ENCODE data around the gene TRABD. TPM values are rescaled to one million over a fixed set of nuclear protein-coding genes. Genes with fewer than 3 reads are reported as not detected.

The TRABD gene
- total RNA-seq, 4 donors from 2014 or later, result 21.4 to 30.3 (median 24.5) TPM

DNA sequence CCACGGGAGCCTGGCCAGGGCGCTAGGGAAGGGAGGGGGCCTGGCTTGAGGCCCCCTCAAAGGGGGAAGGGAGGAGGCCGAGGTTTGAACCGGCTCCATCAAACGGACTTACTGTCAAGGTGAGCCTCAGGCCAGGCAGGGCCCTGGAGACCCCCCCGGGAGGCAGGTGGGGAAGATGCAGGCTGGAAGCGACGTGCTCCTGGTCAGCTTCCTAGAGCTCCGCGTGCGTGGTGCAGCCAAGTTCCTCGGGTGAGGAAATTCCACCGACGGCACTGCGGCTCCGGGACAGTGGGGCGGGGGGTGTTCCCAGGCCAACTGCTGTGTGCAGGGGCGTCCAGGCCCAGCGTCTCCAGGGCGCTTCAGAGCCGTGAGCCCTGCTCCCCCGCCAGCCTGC, 7.2 kb upstream of the TRABD start:
- H3K9me3 ChIP-seq, result no peaks in the 10 kb centered on the region
- H3K27ac ChIP-seq, result no peak overlapping the region
- in situ Hi-C loops (cut with MboI; ENCODE audit: low sequenced_read_pairs in 4 of 4), result no loop called here
- H3K27me3 ChIP-seq, result peaks cover 11 to 33% (median 27%) of the 10 kb centered on the region in 3 donors
- intact Hi-C loops (cut with DNase I; ENCODE audit: low total_unique reads), result no loop called here
- H3K36me3 ChIP-seq, result no peaks in the 10 kb centered on the region
- TF ChIP-seq, protein P1, sequence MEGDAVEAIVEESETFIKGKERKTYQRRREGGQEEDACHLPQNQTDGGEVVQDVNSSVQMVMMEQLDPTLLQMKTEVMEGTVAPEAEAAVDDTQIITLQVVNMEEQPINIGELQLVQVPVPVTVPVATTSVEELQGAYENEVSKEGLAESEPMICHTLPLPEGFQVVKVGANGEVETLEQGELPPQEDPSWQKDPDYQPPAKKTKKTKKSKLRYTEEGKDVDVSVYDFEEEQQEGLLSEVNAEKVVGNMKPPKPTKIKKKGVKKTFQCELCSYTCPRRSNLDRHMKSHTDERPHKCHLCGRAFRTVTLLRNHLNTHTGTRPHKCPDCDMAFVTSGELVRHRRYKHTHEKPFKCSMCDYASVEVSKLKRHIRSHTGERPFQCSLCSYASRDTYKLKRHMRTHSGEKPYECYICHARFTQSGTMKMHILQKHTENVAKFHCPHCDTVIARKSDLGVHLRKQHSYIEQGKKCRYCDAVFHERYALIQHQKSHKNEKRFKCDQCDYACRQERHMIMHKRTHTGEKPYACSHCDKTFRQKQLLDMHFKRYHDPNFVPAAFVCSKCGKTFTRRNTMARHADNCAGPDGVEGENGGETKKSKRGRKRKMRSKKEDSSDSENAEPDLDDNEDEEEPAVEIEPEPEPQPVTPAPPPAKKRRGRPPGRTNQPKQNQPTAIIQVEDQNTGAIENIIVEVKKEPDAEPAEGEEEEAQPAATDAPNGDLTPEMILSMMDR (IDR thresholded peaks at IDR 0.05 in 4 of 5, conservative IDR thresholded peaks at IDR 0.05 in 1 of 5), result no peak
- no peak for TF ChIP-seq POLR2A (IDR thresholded peaks at IDR 0.05)
- DNase-seq (no peak), ATAC-seq (no peak)
- no peak overlapping the region for H3K4me3 ChIP-seq
- H3K4me1 ChIP-seq, result no peaks in the 10 kb centered on the region

DNA sequence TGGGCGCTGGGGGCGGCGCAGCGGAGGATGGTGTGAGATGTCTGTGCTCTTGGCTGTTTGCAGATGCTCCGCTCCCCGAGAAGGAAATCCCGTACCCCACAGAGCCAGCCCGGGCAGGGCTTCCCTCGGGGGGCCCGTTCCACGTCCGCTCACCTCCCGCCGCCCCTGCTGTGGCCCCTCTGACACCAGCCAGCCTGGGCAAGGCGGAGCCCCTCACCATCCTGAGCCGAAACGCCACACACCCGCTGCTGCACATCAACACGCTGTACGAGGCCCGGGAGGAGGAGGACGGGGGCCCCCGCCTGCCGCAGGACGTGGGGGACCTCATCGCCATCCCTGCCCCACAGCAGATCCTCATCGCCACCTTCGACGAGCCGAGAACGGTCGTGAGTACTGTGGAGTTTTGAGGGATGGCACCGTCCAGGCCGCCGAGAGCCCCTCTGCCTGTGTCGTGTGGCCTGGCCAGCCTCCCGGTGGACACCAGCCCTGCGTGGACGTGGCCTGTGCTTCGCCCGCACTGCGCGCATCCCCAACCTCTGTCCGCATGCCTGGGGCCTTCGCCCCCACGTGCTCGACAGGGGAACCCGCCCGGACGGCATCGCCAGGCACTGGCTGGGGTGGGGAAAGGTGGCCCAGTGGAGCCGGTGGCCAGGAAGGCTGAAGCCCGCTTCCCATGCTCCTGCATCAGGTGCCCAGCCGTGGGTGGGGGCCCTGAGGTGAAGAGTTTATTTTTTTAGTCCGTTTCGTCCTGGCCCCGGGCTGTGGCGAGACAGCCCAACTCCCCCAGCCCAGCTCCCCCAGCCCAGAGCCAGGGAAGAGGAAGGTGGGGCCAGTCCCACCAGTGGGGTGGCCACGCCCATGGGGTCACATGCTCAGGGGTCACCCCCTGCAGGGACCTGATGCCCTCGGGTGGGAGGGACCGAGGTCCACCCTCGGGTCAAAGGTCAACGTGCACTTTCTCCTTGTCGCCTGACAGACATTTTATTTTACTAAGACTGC, 6.5 kb upstream of the TRABD start:
- in situ Hi-C loops (cut with MboI; ENCODE audit: low sequenced_read_pairs in 4 of 4), result no loop called here
- H3K4me3 ChIP-seq, result no peak overlapping the region
- intact Hi-C loops (cut with DNase I; ENCODE audit: low total_unique reads), result no loop called here
- H3K27me3 ChIP-seq, result peaks cover 11 to 33% (median 27%) of the 10 kb centered on the region in 3 donors
- H3K36me3 ChIP-seq, result no peaks in the 10 kb centered on the region
- TF ChIP-seq, protein P1 (IDR thresholded peaks at IDR 0.05 in 4 of 5, conservative IDR thresholded peaks at IDR 0.05 in 1 of 5), result no peak
- no peak for TF ChIP-seq POLR2A (IDR thresholded peaks at IDR 0.05)
- no peaks in the 10 kb centered on the region for H3K9me3 ChIP-seq
- no peak for DNase-seq
- no peak for ATAC-seq
- peaks cover 0 to under 1% of the 10 kb centered on the region in 2 donors for H3K4me1 ChIP-seq
- no peak overlapping the region for H3K27ac ChIP-seq

DNA sequence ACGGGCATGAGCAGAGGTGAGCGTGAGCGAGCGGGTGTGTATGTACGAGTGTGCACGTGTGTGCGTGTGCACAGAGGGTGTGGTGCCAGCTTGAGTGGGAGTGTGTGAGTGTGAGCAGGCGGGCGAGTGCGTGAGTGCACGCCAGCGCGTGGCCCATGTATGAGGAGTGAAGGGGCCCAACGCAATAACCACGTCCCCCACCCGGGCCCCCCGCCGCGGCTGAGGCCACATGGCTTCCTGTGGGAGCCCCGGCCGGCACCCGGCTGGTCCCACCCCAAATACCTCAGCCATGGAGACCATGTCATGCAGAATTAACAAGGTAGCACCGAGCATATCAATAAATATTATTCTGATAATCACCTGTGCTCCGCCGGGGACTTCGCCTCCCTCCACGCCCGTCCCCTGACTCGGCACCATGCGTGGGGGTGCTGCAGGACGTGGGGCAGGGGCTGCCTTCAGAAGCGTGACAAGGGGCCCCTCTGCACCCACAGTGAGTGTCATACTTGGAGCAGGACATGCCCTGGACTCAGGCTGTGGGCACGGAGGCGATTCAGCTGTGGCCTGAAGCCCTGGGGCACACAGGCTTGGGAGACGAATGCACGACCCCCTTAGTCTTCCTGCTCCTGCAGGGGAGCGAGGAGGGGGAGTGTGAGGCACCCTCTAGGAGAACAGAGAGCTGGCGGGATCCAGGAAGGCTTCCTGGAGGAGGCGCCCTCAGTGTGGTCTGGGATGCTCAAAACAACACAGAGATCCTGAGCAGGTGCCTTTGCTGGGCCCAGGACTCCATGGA, 5.6 kb upstream of the TRABD start:
- intact Hi-C loops (cut with DNase I; ENCODE audit: low total_unique reads), result loop anchor here (10.0 kb wide), 1 partner anchor 395 kb away; no protein-coding TSS in a partner anchor
- in situ Hi-C loops (cut with MboI; ENCODE audit: low sequenced_read_pairs in 4 of 4), result no loop called here
- Histone ChIP-seq H3K27me3 (peaks cover 11 to 33% (median 27%) of the 10 kb centered on the region in 3 donors), H3K4me1 (peaks cover under 1 to 2% of the 10 kb centered on the region in 2 donors), H3K27ac (no peak overlapping the region), H3K36me3 (no peaks in the 10 kb centered on the region), H3K9me3 (no peaks in the 10 kb centered on the region), H3K4me3 (no peak overlapping the region)
- no peak for ATAC-seq
- DNase-seq, result no peak
- no peak for TF ChIP-seq POLR2A (IDR thresholded peaks at IDR 0.05)
- TF ChIP-seq, protein P1 (IDR thresholded peaks at IDR 0.05 in 4 of 5, conservative IDR thresholded peaks at IDR 0.05 in 1 of 5), result no peak

DNA sequence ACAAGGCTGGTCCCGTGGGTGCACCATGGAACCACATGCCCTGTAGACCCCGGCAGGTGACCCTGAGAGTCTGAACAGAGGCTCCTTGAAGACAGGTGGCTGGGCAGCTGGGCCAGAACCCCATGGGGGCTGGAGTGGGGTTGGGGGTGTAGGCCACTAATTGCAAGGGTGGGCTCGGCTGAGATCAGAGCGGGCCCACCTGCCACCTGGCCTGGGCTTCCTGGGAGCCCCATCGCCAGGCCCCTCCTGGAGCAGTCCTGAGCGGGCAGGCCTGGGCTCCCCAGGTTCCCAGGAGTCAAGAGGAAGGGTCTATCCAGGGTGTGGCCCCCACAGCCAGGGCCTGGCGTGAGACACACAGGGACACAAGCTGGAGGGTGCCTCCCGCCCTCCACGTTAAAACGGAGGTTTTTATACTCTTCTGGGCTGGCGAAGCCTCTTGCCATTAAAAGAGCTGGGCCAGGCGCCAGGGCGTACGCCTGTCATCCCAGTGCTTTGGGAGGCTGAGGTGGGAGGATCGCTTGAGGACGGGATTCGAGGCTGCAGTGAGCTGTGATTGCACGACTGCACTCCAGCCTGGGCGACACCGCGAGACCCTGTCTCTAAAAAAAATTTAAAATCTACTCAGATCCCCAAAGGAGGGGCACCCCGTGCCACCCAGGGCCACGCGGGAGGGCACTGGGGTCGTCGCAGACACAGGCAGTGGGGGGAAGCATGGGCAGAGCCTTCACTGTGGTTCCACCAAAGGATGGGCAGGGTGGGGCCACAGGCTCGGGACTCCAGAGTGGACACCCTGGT, 4.8 kb upstream of the TRABD start:
- Histone ChIP-seq H3K4me3 (no peak overlapping the region), H3K27me3 (peaks cover 11 to 30% (median 27%) of the 10 kb centered on the region in 3 donors)
- intact Hi-C loops (cut with DNase I; ENCODE audit: low total_unique reads), result loop anchor here (10.0 kb wide), 1 partner anchor 396 kb away; no protein-coding TSS in a partner anchor

More for the DNA sequence above, 4.8 kb upstream of the TRABD start:
- no peak for DNase-seq
- no peak overlapping the region for H3K27ac ChIP-seq
- in situ Hi-C loops (cut with MboI; ENCODE audit: low sequenced_read_pairs in 4 of 4), result no loop called here
- TF ChIP-seq POLR2A (IDR thresholded peaks at IDR 0.05), result no peak
- TF ChIP-seq, protein P1 (IDR thresholded peaks at IDR 0.05 in 4 of 5, conservative IDR thresholded peaks at IDR 0.05 in 1 of 5), result no peak
- no peaks in the 10 kb centered on the region for H3K9me3 ChIP-seq
- no peaks in the 10 kb centered on the region for H3K36me3 ChIP-seq
- H3K4me1 ChIP-seq, result peaks cover 2 to 4% of the 10 kb centered on the region in 2 donors
- no peak for ATAC-seq

Measured in gastrocnemius medialis (tissue), 4 donors.